H1 (cell line): ENCODE data around the gene RAI14. TPM values are rescaled to one million over a fixed set of nuclear protein-coding genes. Genes with fewer than 3 reads are reported as not detected.

Source experiments
- CHD7 ChIP-seq: fragments of 300-600 bp; sonication (generic); IDR thresholded peaks from 2 replicates; pipeline ENCODE4 v1.7.1; 2012; ENCODE audit warnings: low read length, moderate library complexity, mild to moderate bottlenecking, inconsistent platforms; ENCODE audit not compliant: insufficient replicate concordance
- polyA plus RNA-seq, 7 experiments: library from polyadenylated mRNA; depleted of rRNA in 3 of 7; stranded (reverse) in 5 of 7; unstranded in 2 of 7; fragments of >200 nt in 5 of 7; fragments of 200-250 nt in 2 of 7; gene quantifications; 1 replicate in 5 of 7; 2 replicates in 1 of 7; 4 replicates in 1 of 7; pipeline versions ENCODE4 v1.2.1 to v1.2.3, GENCODE V29; 2011 to 2013; ENCODE audit warnings: missing spikeins in 2 of 7, mixed read lengths in 2 of 7
- total RNA-seq: library from RNA; stranded (reverse); fragmentation: NEBNext Ultra II Directional; extraction: Animal tissue kit (Norgen Biotek cat#: 25700); gene quantifications from 2 replicates; pipeline ENCODE4 v1.2.1, GENCODE V29; 2021

The RAI14 gene
- total and polyA plus RNA-seq, 2 of the 8 experiments (the other 6 are each of a cell fraction or from before 2014, with no cell fraction given): 48.4 to 210 TPM

DNA sequence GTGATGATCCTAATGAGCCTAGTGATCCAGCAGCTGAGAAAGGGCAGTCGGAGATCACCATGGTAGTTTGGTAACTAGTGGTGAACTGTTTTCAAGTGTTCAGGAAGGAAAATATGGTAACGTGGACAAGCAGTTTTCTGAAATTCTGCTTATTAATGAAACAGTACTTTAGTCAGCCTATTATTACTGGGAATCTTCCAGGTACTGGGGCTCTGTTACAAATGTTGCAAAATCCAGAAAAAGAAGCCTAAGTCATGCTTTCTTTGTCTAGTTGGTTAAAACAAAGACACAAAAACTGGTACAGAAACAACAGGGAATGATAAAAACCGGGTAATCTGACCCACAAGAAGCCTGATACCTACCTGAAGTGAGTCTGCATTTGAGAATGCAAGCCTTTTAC is 201.0 kb downstream of the RAI14 start (continued):
- no peak for TF ChIP-seq CHD7
